Stimulated activated memory B cell treated with anti-CD40 and anti-IgM and Interleukin-4, amounts not matched to agents 10 μg/mL and 1 μg/mL and 100 μg/mL, for 72 hours (primary cell): ENCODE measurements around the gene POLDIP2.

Source experiments
- ATAC-seq: fragments of 150-1000 bp; cut with Tn5 transposase; 2 replicates; pipeline ENCODE4 v1.10.0; 2021
- H3K27ac Mint-ChIP-seq: one replicate; pipeline ENCODE4 v1.8.0; 2022; ENCODE audit warnings: mild to moderate bottlenecking, mixed read lengths
- H3K27me3 Mint-ChIP-seq: one replicate; pipeline ENCODE4 v1.8.0; 2022; ENCODE audit warnings: mixed read lengths
- H3K36me3 Mint-ChIP-seq: one replicate; pipeline ENCODE4 v1.8.0; 2022; ENCODE audit warnings: mixed read lengths
- H3K4me1 Mint-ChIP-seq: one replicate; pipeline ENCODE4 v1.8.0; 2022; ENCODE audit warnings: mixed read lengths
- H3K4me3 Mint-ChIP-seq: one replicate; pipeline ENCODE4 v1.8.0; 2022; ENCODE audit warnings: mild to moderate bottlenecking, moderate library complexity, mixed read lengths
- H3K9me3 Mint-ChIP-seq: one replicate; pipeline ENCODE4 v1.8.0; 2022; ENCODE audit warnings: mixed read lengths

POLDIP2 gene

DNA sequence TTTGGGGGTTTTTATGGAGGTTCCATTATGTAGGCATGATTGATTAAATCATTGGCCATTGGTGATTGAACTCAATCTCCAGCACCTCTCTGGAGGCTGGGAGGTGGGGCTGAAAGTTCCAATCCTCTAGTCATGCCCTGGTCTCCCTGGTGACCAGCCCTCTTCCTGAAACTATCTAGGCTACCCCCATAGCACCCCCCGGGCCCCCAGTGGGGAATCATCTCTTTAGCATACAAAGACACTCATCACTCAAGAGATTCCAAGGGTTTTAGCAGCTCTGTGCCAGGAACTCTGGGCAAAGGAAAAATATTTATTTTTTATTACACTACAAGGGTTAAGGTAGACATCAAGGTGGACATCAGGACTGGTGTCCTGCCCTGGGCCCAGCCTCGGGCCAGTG, 38.1 kb upstream of the POLDIP2 start:
- no peak overlapping the region for H3K4me3 Mint-ChIP-seq
- H3K4me1 Mint-ChIP-seq, result peaks cover 11% of the 10 kb centered on the region
- peaks cover 33% of the 10 kb centered on the region for H3K36me3 Mint-ChIP-seq
- H3K9me3 Mint-ChIP-seq, result no peaks in the 10 kb centered on the region
- H3K27ac Mint-ChIP-seq, result no peak overlapping the region
- ATAC-seq, result no peak
- H3K27me3 Mint-ChIP-seq, result no peaks in the 10 kb centered on the region

DNA sequence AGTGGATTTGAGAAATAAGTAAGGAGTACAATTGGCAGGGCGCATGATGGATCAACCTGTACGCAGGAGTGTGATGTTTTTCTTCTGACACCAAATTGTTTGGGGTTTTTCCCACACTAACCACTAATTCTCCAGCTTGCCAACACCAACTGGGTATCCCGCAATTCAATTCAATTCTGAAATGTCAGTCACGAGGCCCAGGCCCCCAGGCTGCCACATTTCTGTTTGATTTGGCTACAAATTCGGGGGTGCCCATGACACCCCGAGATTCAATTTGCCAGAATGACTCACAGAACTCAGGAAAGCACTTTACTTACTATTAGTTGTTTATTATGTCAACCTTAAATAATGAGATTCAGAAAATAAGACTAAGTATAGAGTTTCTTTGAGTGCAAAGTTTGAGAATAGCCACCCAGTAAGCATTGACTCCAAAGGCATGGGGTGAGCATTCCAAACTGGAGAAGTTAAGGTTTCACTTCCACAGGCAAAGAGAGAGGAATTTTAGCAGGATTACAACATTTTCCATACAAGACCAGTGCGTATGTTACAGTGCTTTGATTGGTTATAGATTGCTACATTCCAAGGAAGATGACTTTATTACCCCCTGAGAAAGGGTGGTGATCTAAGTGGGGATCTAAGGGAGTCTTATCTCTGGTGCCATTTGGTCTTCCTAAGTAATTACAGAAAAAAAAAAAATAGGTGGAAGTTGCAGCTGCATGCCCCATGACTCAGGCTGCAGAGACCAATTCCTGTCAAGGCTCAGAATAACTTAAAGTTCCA, 37.2 kb upstream of the POLDIP2 start:
- Mint-ChIP-seq H3K27me3 (no peaks in the 10 kb centered on the region), H3K9me3 (no peaks in the 10 kb centered on the region), H3K27ac (no peak overlapping the region), H3K4me1 (peaks cover 11% of the 10 kb centered on the region), H3K4me3 (no peak overlapping the region), H3K36me3 (peaks cover 42% of the 10 kb centered on the region)
- ATAC-seq, result no peak

DNA sequence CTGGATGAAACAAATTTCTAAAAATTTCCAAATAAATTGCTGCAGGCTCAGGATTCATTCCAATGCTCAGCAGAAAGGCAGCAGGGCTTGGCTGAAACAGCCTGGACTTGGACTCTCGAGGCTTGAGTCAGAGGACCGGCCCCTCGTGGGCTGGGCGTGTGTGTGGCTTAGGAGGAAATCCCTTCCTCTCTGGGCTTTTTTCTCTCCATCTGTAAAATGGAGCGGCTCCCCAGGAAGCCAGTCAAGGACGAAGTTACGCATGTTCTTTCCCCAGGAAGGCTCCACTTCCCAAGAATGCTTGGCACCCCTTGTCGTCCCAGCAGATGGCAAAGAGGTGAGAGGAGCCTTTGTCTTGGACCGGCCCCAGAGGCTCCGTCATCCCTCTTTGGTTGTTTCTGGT, 35.2 kb upstream of the POLDIP2 start:
- H3K9me3 Mint-ChIP-seq, result no peaks in the 10 kb centered on the region
- H3K27ac Mint-ChIP-seq, result no peak overlapping the region
- no peak overlapping the region for H3K4me3 Mint-ChIP-seq
- H3K27me3 Mint-ChIP-seq, result no peaks in the 10 kb centered on the region
- peaks cover 47% of the 10 kb centered on the region for H3K36me3 Mint-ChIP-seq
- ATAC-seq, result no peak
- H3K4me1 Mint-ChIP-seq, result no peaks in the 10 kb centered on the region

DNA sequence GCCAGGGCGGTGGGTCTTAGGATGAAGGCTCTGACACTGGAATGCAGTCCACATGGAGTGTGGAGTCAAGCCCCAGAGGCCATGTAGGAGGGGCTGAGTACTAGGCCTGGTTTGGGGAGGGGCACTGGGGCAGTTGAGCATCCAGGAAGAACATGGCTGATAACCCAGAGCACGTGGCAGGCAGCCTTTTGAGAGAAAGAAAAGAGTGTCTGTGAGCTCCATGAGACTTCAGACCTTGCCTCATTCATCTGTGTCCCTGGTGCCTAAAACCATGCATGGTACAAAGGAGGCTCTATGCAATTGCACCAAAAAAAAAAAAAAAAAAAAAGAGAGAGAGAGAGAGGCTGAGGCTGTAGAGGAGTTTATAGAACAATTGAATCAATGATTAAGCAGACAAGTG, 34.1 kb upstream of the POLDIP2 start:
- Mint-ChIP-seq H3K9me3 (no peaks in the 10 kb centered on the region), H3K27ac (no peak overlapping the region), H3K4me3 (no peak overlapping the region), H3K27me3 (no peaks in the 10 kb centered on the region), H3K4me1 (no peaks in the 10 kb centered on the region), H3K36me3 (peaks cover 47% of the 10 kb centered on the region)
- ATAC-seq, result no peak

DNA sequence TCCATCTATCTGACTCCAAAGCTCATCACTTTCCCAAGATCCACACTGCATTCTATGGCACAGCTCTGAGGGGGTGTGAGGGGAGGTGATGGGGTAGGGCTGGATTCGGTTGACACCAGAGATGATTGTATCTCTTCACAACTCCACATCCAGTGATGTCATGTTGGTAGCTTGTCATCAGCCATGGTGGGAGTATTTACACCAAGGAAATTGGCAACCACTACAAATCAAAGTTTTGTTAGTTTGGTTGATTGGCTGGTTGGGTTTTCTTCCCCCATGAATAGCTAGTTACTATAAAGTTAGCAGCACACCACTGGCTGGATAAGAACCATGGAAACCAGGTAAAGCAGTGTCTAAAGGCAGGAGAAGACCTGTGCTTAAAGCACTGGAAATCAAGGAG, 33.7 kb upstream of the POLDIP2 start:
- ATAC-seq, result no peak
- peaks cover 47% of the 10 kb centered on the region for H3K36me3 Mint-ChIP-seq

DNA sequence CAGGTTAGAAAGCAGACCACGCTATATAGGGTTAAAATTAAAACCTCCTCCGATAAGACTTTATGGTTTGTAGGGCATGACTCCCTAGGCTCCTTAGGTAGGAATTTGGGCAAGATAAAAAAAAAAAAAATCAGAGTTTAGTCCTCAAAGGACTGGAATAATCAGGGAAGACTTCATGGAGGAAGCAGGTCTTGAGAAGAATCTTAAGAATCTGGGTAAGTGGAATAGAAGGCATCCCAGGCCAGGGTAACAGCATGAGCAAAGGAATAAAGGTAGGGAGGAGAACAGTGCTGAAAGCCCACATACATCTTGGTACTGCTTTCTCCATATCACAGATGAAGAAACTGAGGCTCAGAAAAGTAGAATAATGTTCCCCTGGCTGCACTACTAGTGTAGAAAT, 33.2 kb upstream of the POLDIP2 start:
- peaks cover under 1% of the 10 kb centered on the region for H3K4me1 Mint-ChIP-seq
- no peak overlapping the region for H3K4me3 Mint-ChIP-seq
- ATAC-seq, result no peak
- H3K27me3 Mint-ChIP-seq, result no peaks in the 10 kb centered on the region
- no peak overlapping the region for H3K27ac Mint-ChIP-seq
- peaks cover 47% of the 10 kb centered on the region for H3K36me3 Mint-ChIP-seq
- no peaks in the 10 kb centered on the region for H3K9me3 Mint-ChIP-seq

More for the DNA sequence above, 33.7 kb upstream of the POLDIP2 start:
- Mint-ChIP-seq H3K4me3 (no peak overlapping the region), H3K27ac (no peak overlapping the region), H3K27me3 (no peaks in the 10 kb centered on the region), H3K9me3 (no peaks in the 10 kb centered on the region), H3K4me1 (no peaks in the 10 kb centered on the region)

DNA sequence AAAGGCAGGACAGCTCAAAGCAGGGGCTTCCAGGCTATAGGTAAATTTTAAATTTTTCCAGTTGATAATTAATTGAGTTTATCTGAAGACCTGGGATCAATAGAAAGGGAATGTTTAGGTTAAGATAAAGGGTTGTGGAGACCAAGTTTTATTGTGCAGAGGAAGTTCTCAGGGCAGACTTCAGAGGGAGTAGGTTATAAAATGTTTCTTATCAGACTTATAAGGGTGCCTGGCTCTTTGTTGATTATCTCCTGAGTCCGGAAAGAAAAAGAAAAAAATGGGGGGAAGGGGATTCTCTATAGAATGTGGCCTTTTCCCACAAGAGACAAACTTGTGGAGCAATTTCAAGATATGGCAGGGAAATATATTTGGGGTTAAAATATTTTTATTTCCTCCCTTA, 32.8 kb upstream of the POLDIP2 start:
- Mint-ChIP-seq H3K27ac (no peak overlapping the region), H3K27me3 (no peaks in the 10 kb centered on the region), H3K4me1 (peaks cover 5% of the 10 kb centered on the region), H3K36me3 (peaks cover 47% of the 10 kb centered on the region), H3K9me3 (no peaks in the 10 kb centered on the region), H3K4me3 (no peak overlapping the region)
- ATAC-seq, result no peak

DNA sequence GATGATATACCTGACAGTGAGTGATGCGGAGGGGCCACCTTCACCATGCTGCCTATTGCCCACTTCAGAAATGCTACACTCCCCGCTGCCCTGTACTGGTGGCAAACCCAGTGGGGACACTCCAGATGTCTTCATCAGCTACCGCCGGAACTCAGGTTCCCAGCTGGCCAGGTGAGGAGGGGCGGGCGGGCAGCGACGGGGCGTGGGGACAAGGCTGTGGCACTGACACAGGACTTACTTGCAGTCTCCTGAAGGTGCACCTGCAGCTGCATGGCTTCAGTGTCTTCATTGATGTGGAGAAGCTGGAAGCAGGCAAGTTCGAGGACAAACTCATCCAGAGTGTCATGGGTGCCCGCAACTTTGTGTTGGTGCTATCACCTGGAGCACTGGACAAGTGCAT, 30.8 kb upstream of the POLDIP2 start:
- no peak for ATAC-seq

DNA sequence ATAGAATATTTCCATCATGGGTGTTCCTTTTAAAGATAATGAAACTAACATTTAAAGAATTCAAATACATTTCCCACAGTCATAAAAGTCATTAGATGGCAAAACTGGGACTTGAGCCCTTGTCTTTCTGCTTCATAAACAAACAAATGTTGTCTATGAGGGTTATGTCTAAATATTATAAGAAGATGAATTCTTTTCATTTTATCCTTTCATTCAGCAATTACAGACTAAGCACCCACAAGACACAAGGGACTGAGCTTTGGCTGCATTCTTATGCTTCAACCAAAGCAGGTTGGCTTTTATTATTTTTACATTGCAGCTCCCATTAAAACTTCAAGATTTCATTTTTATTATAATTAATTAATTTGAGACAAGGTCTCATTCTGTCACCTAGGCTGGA, 29.1 kb upstream of the POLDIP2 start:
- no peak overlapping the region for H3K4me3 Mint-ChIP-seq
- peaks cover 36% of the 10 kb centered on the region for H3K27me3 Mint-ChIP-seq
- no peaks in the 10 kb centered on the region for H3K9me3 Mint-ChIP-seq
- peaks cover 27% of the 10 kb centered on the region for H3K4me1 Mint-ChIP-seq
- no peak overlapping the region for H3K27ac Mint-ChIP-seq
- H3K36me3 Mint-ChIP-seq, result peaks cover 52% of the 10 kb centered on the region
- no peak for ATAC-seq

More for the DNA sequence above, 30.8 kb upstream of the POLDIP2 start:
- Mint-ChIP-seq H3K4me1 (peaks cover 22% of the 10 kb centered on the region), H3K9me3 (no peaks in the 10 kb centered on the region), H3K27ac (no peak overlapping the region), H3K36me3 (peaks cover 39% of the 10 kb centered on the region), H3K4me3 (no peak overlapping the region), H3K27me3 (peaks cover 19% of the 10 kb centered on the region)

DNA sequence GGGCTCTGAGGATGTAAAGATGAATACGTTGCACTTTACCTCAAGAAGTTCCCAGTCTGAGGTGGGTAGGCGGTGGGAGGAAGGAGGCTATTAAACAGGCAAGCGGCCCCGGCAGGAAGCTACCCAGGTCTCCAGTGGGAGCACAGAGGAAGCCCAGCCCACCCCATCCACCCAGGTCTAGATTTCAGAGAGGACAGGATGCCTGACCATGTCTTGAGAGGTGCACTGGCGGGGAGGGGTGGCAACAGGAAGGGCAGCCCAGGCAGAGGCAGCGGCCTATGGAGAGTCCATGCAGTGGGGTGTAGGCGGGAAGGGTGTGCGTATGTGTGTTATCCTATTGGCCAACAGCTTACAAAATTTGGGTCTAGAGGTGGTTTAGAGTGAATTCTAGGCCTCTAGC, 28.1 kb upstream of the POLDIP2 start:
- peak overlapping the region; percentile 74 for H3K27ac Mint-ChIP-seq

DNA sequence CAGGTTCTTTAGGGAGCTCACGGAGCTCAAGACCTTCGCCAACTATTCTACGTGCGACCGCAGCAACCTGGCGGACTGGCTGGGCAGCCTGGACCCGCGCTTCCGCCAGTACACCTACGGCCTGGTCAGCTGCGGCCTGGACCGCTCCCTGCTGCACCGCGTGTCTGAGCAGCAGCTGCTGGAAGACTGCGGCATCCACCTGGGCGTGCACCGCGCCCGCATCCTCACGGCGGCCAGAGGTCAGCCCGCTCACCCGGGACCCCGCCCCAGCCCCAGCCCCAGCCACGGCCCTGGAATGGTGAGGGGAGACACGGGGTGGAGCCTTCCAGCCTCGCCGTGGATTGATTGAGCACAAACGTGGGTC, 27.7 kb upstream of the POLDIP2 start:
- H3K27me3 Mint-ChIP-seq, result peaks cover 38% of the 10 kb centered on the region
- peak overlapping the region; percentile 74 for H3K27ac Mint-ChIP-seq
- peak; percentile 38 for ATAC-seq
- H3K36me3 Mint-ChIP-seq, result peaks cover 51% of the 10 kb centered on the region
- H3K4me3 Mint-ChIP-seq, result peak overlapping the region; percentile 85
- H3K9me3 Mint-ChIP-seq, result no peaks in the 10 kb centered on the region
- H3K4me1 Mint-ChIP-seq, result peaks cover 38% of the 10 kb centered on the region

More for the DNA sequence above, 28.1 kb upstream of the POLDIP2 start:
- Mint-ChIP-seq H3K4me1 (peaks cover 36% of the 10 kb centered on the region), H3K36me3 (peaks cover 51% of the 10 kb centered on the region), H3K27me3 (peaks cover 38% of the 10 kb centered on the region), H3K4me3 (peak overlapping the region; percentile 43), H3K9me3 (no peaks in the 10 kb centered on the region)
- ATAC-seq, result no peak

DNA sequence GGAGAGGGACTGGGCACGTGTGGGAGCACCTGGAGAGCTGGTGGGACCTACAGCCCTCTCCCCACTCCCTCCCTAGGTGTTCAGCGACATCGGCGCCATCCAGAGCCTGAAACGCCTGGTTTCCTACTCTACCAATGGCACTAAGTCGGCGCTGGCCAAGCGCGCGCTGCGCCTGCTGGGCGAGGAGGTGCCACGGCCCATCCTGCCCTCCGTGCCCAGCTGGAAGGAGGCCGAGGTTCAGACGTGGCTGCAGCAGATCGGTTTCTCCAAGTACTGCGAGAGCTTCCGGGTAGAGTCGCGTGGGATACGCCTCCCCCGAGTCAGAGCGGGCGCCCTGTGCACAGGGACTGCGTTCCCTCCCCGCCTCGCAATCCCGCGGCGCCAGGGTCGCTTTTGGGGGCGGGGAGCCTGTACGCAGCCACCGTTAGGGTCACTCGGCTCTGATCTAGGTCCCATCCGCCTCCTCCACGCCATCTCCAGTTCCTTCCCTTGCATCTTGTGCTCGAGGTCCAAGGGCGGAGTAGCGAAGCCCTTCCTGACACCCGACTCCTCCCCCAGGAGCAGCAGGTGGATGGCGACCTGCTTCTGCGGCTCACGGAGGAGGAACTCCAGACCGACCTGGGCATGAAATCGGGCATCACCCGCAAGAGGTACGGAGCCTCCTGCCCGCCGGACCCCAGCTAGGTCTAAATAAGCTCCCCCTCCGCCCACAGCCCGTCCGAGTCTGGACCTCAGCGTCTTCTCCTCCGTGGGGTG, 27.1 kb upstream of the POLDIP2 start:
- Mint-ChIP-seq H3K9me3 (no peaks in the 10 kb centered on the region), H3K36me3 (peaks cover 49% of the 10 kb centered on the region), H3K4me1 (peaks cover 38% of the 10 kb centered on the region), H3K4me3 (peak overlapping the region; percentile 85), H3K27ac (peak overlapping the region; percentile 74), H3K27me3 (peaks cover 38% of the 10 kb centered on the region)
- peak; percentile 90 for ATAC-seq

DNA sequence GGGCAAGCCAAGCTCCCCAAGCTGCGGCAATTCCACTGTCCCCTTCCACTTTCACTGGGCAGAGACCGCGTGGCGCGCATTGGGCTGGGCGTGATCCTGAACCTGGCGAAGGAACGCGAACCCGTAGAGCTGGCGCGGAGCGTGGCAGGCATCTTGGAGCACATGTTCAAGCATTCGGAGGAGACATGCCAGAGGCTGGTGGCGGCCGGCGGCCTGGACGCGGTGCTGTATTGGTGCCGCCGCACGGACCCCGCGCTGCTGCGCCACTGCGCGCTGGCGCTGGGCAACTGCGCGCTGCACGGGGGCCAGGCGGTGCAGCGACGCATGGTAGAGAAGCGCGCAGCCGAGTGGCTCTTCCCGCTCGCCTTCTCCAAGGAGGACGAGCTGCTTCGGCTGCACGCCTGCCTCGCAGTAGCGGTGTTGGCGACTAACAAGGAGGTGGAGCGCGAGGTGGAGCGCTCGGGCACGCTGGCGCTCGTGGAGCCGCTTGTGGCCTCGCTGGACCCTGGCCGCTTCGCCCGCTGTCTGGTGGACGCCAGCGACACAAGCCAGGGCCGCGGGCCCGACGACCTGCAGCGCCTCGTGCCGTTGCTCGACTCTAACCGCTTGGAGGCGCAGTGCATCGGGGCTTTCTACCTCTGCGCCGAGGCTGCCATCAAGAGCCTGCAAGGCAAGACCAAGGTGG, 24.0 kb upstream of the POLDIP2 start:
- no peaks in the 10 kb centered on the region for H3K9me3 Mint-ChIP-seq
- H3K27ac Mint-ChIP-seq, result no peak overlapping the region
- H3K4me3 Mint-ChIP-seq, result peak overlapping the region; percentile 11
- H3K4me1 Mint-ChIP-seq, result peaks cover 43% of the 10 kb centered on the region
- H3K27me3 Mint-ChIP-seq, result peaks cover 38% of the 10 kb centered on the region
- H3K36me3 Mint-ChIP-seq, result peaks cover 45% of the 10 kb centered on the region
- ATAC-seq, result no peak

DNA sequence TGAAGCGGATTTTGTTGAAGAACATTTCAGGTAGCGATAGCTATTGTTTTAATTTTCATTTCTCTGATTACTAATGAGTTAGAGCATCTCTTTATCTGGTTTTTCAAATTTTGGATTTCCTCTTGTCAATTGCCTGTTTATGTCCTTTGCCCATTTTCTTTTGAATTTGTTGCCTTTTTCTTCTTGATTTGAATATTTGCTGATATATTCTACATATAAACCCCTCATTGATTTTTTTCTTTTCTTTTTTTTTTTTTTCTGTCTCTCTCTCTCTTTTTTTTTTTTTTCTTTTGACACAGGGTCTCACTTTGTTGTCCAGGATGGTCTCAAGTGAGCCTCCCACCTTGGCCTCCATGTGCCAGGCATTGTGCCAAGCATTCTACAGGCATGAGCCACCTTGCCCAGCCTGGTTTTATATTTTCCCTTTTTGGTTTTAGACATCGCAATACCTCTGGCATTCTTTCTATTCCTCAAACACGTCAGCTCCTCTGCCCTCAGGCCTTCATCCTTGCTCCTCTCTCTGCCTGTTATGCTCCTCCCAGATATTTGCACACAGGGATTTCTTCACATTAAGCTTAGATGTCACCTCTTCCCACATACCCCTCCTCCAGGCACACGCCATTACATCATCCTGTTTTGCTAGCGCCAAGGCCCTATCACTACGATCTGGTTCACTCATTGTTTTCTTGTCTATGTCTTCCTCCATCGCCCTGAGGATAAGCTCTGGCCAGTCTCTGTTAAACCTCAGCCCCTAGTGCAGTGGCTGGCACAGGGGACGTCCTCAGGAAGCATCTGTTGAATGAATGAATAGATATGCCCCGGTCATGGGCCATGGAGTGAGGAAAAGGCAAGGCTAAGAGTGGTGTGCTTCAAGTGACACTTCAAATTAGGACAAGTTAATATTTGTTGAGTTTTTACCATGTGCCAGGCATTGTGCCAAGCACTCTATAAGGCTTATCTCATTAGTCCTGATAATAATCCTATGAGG, 22.8 kb upstream of the POLDIP2 start:
- no peak overlapping the region for H3K27ac Mint-ChIP-seq

DNA sequence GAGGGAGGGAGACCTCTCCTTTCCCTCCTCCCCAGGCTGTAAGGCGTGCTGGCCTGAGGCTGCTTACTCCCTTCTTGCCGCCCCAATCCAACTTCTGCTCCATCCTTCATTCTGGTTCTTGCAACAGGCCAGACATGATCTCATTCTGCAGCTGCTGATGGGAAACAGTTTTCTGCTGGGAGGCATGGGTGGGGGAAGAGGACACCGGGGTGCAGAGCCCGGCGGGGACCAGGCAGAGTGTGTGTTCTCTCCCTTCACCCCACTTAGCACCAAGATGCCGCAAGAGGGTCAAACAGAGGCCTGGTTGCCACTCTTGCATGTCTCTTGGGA, 15.6 kb upstream of the POLDIP2 start:
- Mint-ChIP-seq H3K27ac (peak overlapping the region; percentile 86), H3K4me3 (peak overlapping the region; percentile 81), H3K27me3 (no peaks in the 10 kb centered on the region), H3K9me3 (no peaks in the 10 kb centered on the region), H3K36me3 (peaks cover 5% of the 10 kb centered on the region), H3K4me1 (peaks cover 27% of the 10 kb centered on the region)
- no peak for ATAC-seq

More for the DNA sequence above, 22.8 kb upstream of the POLDIP2 start:
- Mint-ChIP-seq H3K4me1 (peaks cover 38% of the 10 kb centered on the region), H3K27me3 (peaks cover 38% of the 10 kb centered on the region), H3K9me3 (no peaks in the 10 kb centered on the region), H3K4me3 (no peak overlapping the region), H3K36me3 (peaks cover 45% of the 10 kb centered on the region)
- ATAC-seq, result no peak
